ENCODE measurements around the gene TTLL9.

DNA sequence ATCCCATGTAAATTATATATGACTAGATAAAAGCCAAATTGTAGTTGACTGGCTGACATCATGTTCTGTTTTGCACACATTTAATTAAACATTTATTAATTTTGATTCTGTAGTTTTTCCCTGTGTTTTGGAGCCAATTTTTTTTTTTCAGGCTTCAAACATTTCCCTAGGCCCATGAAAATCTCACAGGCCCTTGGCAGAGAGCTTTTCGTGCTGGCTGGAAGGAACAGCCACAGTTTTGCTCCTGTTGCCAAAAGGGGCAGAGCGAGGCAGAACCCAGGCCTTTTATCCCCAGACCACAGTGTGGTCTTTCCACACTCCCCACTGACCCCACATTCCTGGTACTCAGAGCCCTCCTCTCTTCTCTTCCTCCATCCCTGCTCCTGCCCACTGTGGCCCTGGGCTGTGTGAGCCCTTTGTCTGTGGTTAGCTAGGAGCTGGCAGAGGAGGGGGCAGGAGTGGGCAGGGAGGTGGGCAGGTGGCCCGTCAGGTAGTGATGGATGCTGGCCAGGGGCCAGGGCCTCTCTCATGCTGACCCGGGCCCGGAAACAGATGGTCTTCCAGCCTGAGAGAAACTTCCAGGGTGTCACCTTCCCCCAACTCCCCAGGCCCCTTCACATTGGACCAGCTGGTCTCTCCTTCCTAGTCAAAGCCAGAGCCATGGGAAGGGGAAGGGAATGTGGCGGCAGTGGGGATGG lies 120.4 kb downstream of the TTLL9 start:
- TF ChIP-seq, protein P1, sequence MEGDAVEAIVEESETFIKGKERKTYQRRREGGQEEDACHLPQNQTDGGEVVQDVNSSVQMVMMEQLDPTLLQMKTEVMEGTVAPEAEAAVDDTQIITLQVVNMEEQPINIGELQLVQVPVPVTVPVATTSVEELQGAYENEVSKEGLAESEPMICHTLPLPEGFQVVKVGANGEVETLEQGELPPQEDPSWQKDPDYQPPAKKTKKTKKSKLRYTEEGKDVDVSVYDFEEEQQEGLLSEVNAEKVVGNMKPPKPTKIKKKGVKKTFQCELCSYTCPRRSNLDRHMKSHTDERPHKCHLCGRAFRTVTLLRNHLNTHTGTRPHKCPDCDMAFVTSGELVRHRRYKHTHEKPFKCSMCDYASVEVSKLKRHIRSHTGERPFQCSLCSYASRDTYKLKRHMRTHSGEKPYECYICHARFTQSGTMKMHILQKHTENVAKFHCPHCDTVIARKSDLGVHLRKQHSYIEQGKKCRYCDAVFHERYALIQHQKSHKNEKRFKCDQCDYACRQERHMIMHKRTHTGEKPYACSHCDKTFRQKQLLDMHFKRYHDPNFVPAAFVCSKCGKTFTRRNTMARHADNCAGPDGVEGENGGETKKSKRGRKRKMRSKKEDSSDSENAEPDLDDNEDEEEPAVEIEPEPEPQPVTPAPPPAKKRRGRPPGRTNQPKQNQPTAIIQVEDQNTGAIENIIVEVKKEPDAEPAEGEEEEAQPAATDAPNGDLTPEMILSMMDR (IDR thresholded peaks at IDR 0.05): no peak
- no peak for TF ChIP-seq POLR2A (IDR thresholded peaks at IDR 0.05)

Measured in lower leg skin (tissue), 3 donors.